CD4-positive, alpha-beta memory T cell (primary cell): Measurements from ENCODE around the gene PXYLP1. TPM values are rescaled to one million over a fixed set of nuclear protein-coding genes. Genes with fewer than 3 reads are reported as not detected.

Experiments used
- CTCF ChIA-PET: fragments of 350-600 bp; sonication (Branson Sonifier 250); formaldehyde crosslinking; loops from one replicate; lab custom pipeline; 2021; ENCODE audit warnings: inconsistent platforms; ENCODE audit not compliant: partially characterized antibody; lab: Charles Lee
- POLR2A ChIA-PET: fragments of 350-600 bp; sonication (Branson Sonifier 250); formaldehyde crosslinking; loops from one replicate; lab custom pipeline; 2021; ENCODE audit not compliant: partially characterized antibody; lab: Charles Lee
- DNase-seq, 5 donors: peaks; one replicate each; pipeline versions ENCODE4 v3.0.0 to v3.0.0-alpha.2; 2020 to 2022; ENCODE audit warnings: mixed read lengths in 1 of 5
- H3K27ac ChIP-seq: one replicate; pipeline ENCODE4 v1.7.0; 2013; ENCODE audit warnings: low read depth, low read length
- H3K27me3 ChIP-seq: 2 replicates; pipeline ENCODE4 v1.7.0; 2013; ENCODE audit warnings: mild to moderate bottlenecking, low read length, moderate library complexity; ENCODE audit not compliant: insufficient read depth
- H3K36me3 ChIP-seq: 2 replicates; pipeline ENCODE4 v1.7.0; 2013; ENCODE audit warnings: mild to moderate bottlenecking, low read length, moderate library complexity; ENCODE audit not compliant: insufficient read depth
- H3K4me1 ChIP-seq: 2 replicates; pipeline ENCODE4 v1.7.0; 2013; ENCODE audit warnings: mild to moderate bottlenecking, low read length, moderate library complexity; ENCODE audit not compliant: insufficient read depth
- H3K4me3 ChIP-seq, 2 donors: one replicate each; pipeline ENCODE4 v1.7.0; 2013; ENCODE audit warnings: low read length in 2 of 2, mild to moderate bottlenecking in 1 of 2
- H3K9me3 ChIP-seq, 2 donors: one replicate each; pipeline ENCODE4 v1.7.0; 2013; ENCODE audit warnings: low read length in 2 of 2, control low read depth in 1 of 2; ENCODE audit not compliant: control insufficient read depth in 1 of 2
- H3K27ac Mint-ChIP-seq, 7 donors: one replicate each; pipeline ENCODE4 v1.8.0; 2020 to 2021; ENCODE audit warnings: mixed read lengths in 7 of 7, mild to moderate bottlenecking in 6 of 7, inconsistent platforms in 3 of 7, moderate library complexity in 3 of 7
- H3K27me3 Mint-ChIP-seq, 2 donors: one replicate each; pipeline ENCODE4 v1.8.0; 2020 to 2021; ENCODE audit warnings: mixed read lengths in 2 of 2
- H3K36me3 Mint-ChIP-seq, 2 donors: one replicate each; pipeline ENCODE4 v1.8.0; 2020 to 2021; ENCODE audit warnings: mixed read lengths in 2 of 2, inconsistent platforms in 1 of 2, mild to moderate bottlenecking in 1 of 2
- H3K4me1 Mint-ChIP-seq, 4 donors: one replicate each; pipeline ENCODE4 v1.8.0; 2020 to 2021; ENCODE audit warnings: mixed read lengths in 4 of 4, mild to moderate bottlenecking in 1 of 4
- H3K4me3 Mint-ChIP-seq, 8 donors: one replicate each; pipeline ENCODE4 v1.8.0; 2020 to 2021; ENCODE audit warnings: mixed read lengths in 8 of 8, mild to moderate bottlenecking in 7 of 8, moderate library complexity in 6 of 8, inconsistent platforms in 3 of 8
- H3K9me3 Mint-ChIP-seq, 8 donors: one replicate each; pipeline ENCODE4 v1.8.0; 2020 to 2021; ENCODE audit warnings: mixed read lengths in 8 of 8, mild to moderate bottlenecking in 5 of 8, inconsistent platforms in 3 of 8, moderate library complexity in 1 of 8
- intact Hi-C: fragments of 100-400 bp; cut with micrococcal nuclease; formaldehyde crosslinking; loops from one replicate; pipeline ENCODE4 v1.15.1; 2023
- polyA plus RNA-seq, 2 donors: library from polyadenylated mRNA; unstranded; fragments of 300-500 nt; fragmentation: Illumina TruSeq; gene quantifications; one replicate each; pipeline ENCODE4 v1.2.3, GENCODE V29; 2021
- total RNA-seq, 2 experiments: library from RNA; stranded (reverse); gene quantifications; one replicate each; pipeline ENCODE4 v1.2.3, GENCODE V29; 2021

Gene PXYLP1
- total and polyA plus RNA-seq, 4 experiments from 2014 or later = 5.2 to 22.6 (median 12.0) TPM

GRCh38 chr3:141323936-141324704 lies 92.5 kb downstream of the PXYLP1 start:
- no peaks in the 10 kb centered on the region for H3K9me3 ChIP-seq
- H3K27me3 Mint-ChIP-seq = peaks cover 1 to 3% of the 10 kb centered on the region in 2 donors
- POLR2A ChIA-PET = interaction anchor here (3.2 kb wide), 1 partner anchor 12 kb away, joined by 19 read pairs; no protein-coding TSS in a partner anchor
- no peak overlapping the region for H3K4me3 Mint-ChIP-seq
- H3K4me3 ChIP-seq = no peak overlapping the region
- H3K4me1 Mint-ChIP-seq = peaks cover 16 to 28% (median 23%) of the 10 kb centered on the region in 4 donors
- peaks cover 0 to 9% of the 10 kb centered on the region in 2 donors for H3K36me3 Mint-ChIP-seq
- peaks cover 0 to 6% (median 0%) of the 10 kb centered on the region in 8 donors for H3K9me3 Mint-ChIP-seq
- no peak for DNase-seq
- CTCF ChIA-PET = interaction anchor here (0.9 to 2.8 kb wide), 2 partner anchors 11 to 117 kb away, joined by 3 to 16 read pairs; no protein-coding TSS in a partner anchor
- intact Hi-C loops = no loop called here
- H3K4me1 ChIP-seq = peaks cover 19% of the 10 kb centered on the region
- no peaks in the 10 kb centered on the region for H3K36me3 ChIP-seq
- H3K27me3 ChIP-seq = no peaks in the 10 kb centered on the region
- peak overlapping the region in 1 of 7 donors; percentile 23 for H3K27ac Mint-ChIP-seq
- no peak overlapping the region for H3K27ac ChIP-seq

- no peak overlapping the region for H3K4me3 ChIP-seq
- H3K27ac Mint-ChIP-seq = peak overlapping the region in 1 of 7 donors; percentile 55
- no peak overlapping the region for H3K27ac ChIP-seq
- no peak overlapping the region for H3K4me3 Mint-ChIP-seq
- peaks cover 8% of the 10 kb centered on the region for H3K4me1 ChIP-seq
- H3K4me1 Mint-ChIP-seq = peaks cover 5 to 11% (median 8%) of the 10 kb centered on the region in 4 donors
- no peaks in the 10 kb centered on the region for H3K9me3 ChIP-seq
- DNase-seq = no peak
- H3K27me3 ChIP-seq = no peaks in the 10 kb centered on the region
- ChIA-PET POLR2A (interaction anchor here (0.6 kb wide), 1 partner anchor 10 kb away, joined by 3 read pairs; no protein-coding TSS in a partner anchor), CTCF (interaction anchor here (0.9 to 1.2 kb wide), 2 partner anchors 35 to 129 kb away, joined by 3 to 4 read pairs; no protein-coding TSS in a partner anchor)
- no peaks in the 10 kb centered on the region for H3K9me3 Mint-ChIP-seq
- intact Hi-C loops = no loop called here
- no peaks in the 10 kb centered on the region for H3K36me3 ChIP-seq
- no peaks in the 10 kb centered on the region for H3K36me3 Mint-ChIP-seq
- H3K27me3 Mint-ChIP-seq = peaks cover 1 to 3% of the 10 kb centered on the region in 2 donors
Measured at GRCh38 chr3:141326123-141326522, 94.5 kb downstream of the PXYLP1 start.

- ChIA-PET POLR2A (no interaction called here), CTCF (interaction anchor here (0.9 to 1.2 kb wide), 3 partner anchors 24 to 128 kb away, joined by 3 to 4 read pairs (median 4); no protein-coding TSS in a partner anchor)
- H3K27me3 ChIP-seq = no peaks in the 10 kb centered on the region
- peaks cover 3% of the 10 kb centered on the region for H3K4me1 ChIP-seq
- Mint-ChIP-seq H3K36me3 (no peaks in the 10 kb centered on the region), H3K4me1 (peaks cover 2 to 6% (median 4%) of the 10 kb centered on the region in 4 donors), H3K4me3 (no peak overlapping the region), H3K27ac (no peak overlapping the region), H3K27me3 (peaks cover 3% of the 10 kb centered on the region in 2 donors), H3K9me3 (no peaks in the 10 kb centered on the region)
- H3K27ac ChIP-seq = no peak overlapping the region
- no peaks in the 10 kb centered on the region for H3K9me3 ChIP-seq
- H3K36me3 ChIP-seq = no peaks in the 10 kb centered on the region
- H3K4me3 ChIP-seq = no peak overlapping the region
- intact Hi-C loops = no loop called here
- DNase-seq = no peak
Measured at GRCh38 chr3:141326626-141327025, 95.0 kb downstream of the PXYLP1 start.

- Histone ChIP-seq H3K4me1 (no peaks in the 10 kb centered on the region), H3K27ac (no peak overlapping the region), H3K27me3 (no peaks in the 10 kb centered on the region), H3K9me3 (no peaks in the 10 kb centered on the region), H3K36me3 (no peaks in the 10 kb centered on the region), H3K4me3 (no peak overlapping the region)
- H3K4me3 Mint-ChIP-seq = no peak overlapping the region
- no peaks in the 10 kb centered on the region for H3K36me3 Mint-ChIP-seq
- H3K4me1 Mint-ChIP-seq = peaks cover 0 to 2% (median 0%) of the 10 kb centered on the region in 4 donors
- peaks cover 0 to 2% (median 0%) of the 10 kb centered on the region in 8 donors for H3K9me3 Mint-ChIP-seq
- ChIA-PET POLR2A (interaction anchor here (1.0 kb wide), 1 partner anchor 17 kb away, joined by 4 read pairs; no protein-coding TSS in a partner anchor), CTCF (interaction anchor here (1.0 kb wide), 1 partner anchor 17 kb away, joined by 3 read pairs; no protein-coding TSS in a partner anchor)
- peaks cover 7% of the 10 kb centered on the region in 2 donors for H3K27me3 Mint-ChIP-seq
- intact Hi-C loops = no loop called here
- no peak for DNase-seq
- H3K27ac Mint-ChIP-seq = peak overlapping the region in 2 of 7 donors; percentile 9 to 45
Measured at GRCh38 chr3:141328286-141329166, 96.9 kb downstream of the PXYLP1 start.

GRCh38 chr3:141330235-141330634 lies 98.6 kb downstream of the PXYLP1 start:
- Histone ChIP-seq H3K27ac (no peak overlapping the region), H3K4me1 (no peaks in the 10 kb centered on the region), H3K36me3 (no peaks in the 10 kb centered on the region), H3K4me3 (no peak overlapping the region), H3K9me3 (no peaks in the 10 kb centered on the region), H3K27me3 (no peaks in the 10 kb centered on the region)
- Mint-ChIP-seq H3K9me3 (peaks cover 0 to 4% (median 0%) of the 10 kb centered on the region in 8 donors), H3K27ac (no peak overlapping the region), H3K4me1 (peaks cover 0 to 2% (median 0%) of the 10 kb centered on the region in 4 donors), H3K36me3 (no peaks in the 10 kb centered on the region), H3K4me3 (no peak overlapping the region), H3K27me3 (peaks cover 7 to 13% of the 10 kb centered on the region in 2 donors)
- intact Hi-C loops = no loop called here
- DNase-seq = no peak
- ChIA-PET CTCF (no interaction called here), POLR2A (no interaction called here)

- no peaks in the 10 kb centered on the region for H3K9me3 ChIP-seq
- H3K4me3 ChIP-seq = no peak overlapping the region
- H3K36me3 Mint-ChIP-seq = no peaks in the 10 kb centered on the region
- no peak overlapping the region for H3K4me3 Mint-ChIP-seq
- no peaks in the 10 kb centered on the region for H3K27me3 ChIP-seq
- H3K27ac ChIP-seq = no peak overlapping the region
- H3K9me3 Mint-ChIP-seq = peaks cover 0 to 4% (median 0%) of the 10 kb centered on the region in 8 donors
- no peaks in the 10 kb centered on the region for H3K36me3 ChIP-seq
- peak overlapping the region in 1 of 7 donors; percentile 16 for H3K27ac Mint-ChIP-seq
- H3K4me1 ChIP-seq = no peaks in the 10 kb centered on the region
- no peak for DNase-seq
- peaks cover 8 to 13% of the 10 kb centered on the region in 2 donors for H3K27me3 Mint-ChIP-seq
- CTCF ChIA-PET = interaction anchor here (1.0 kb wide), 1 partner anchor 17 kb away, joined by 3 read pairs; no protein-coding TSS in a partner anchor
- intact Hi-C loops = no loop called here
- POLR2A ChIA-PET = no interaction called here
- H3K4me1 Mint-ChIP-seq = peaks cover 0 to 2% (median 0%) of the 10 kb centered on the region in 4 donors
Measured at GRCh38 chr3:141330718-141331376, 99.2 kb downstream of the PXYLP1 start.
